HepG2 (cell line): ENCODE results near the gene RPS8. TPM values are rescaled to one million over a fixed set of nuclear protein-coding genes. Genes with fewer than 3 reads are reported as not detected.
A peak's percentile ranks its signal among the peaks of the same experiment; 100 is the strongest.

Experiments used
- AHR ChIP-seq: IDR thresholded peaks from 2 replicates; pipeline ENCODE4 v1.6.1; 2018; ENCODE audit warnings: missing genetic modification reagents, missing compliant biosample characterization
- ATRX ChIP-seq: sonication (generic); formaldehyde crosslinking; IDR thresholded peaks from 2 replicates; pipeline ENCODE4 v1.4.0; 2020; ENCODE audit warnings: missing genetic modification reagents, borderline replicate concordance
- ETV6 ChIP-seq: sonication (generic); formaldehyde crosslinking; conservative IDR thresholded peaks from 2 replicates; pipeline ENCODE4 v1.4.0; 2020; ENCODE audit warnings: missing genetic modification reagents
- GLI4 ChIP-seq: sonication (generic); formaldehyde crosslinking; IDR thresholded peaks from 2 replicates; pipeline ENCODE4 v1.5.1; 2020; ENCODE audit warnings: missing genetic modification reagents, mild to moderate bottlenecking, moderate library complexity, borderline replicate concordance
- HOXD1 ChIP-seq: sonication (generic); formaldehyde crosslinking; IDR thresholded peaks from 2 replicates; pipeline ENCODE4 v1.5.0; 2020; ENCODE audit warnings: missing genetic modification reagents
- KAT2B ChIP-seq: fragments of 150-350 bp; IDR thresholded peaks from 2 replicates; pipeline ENCODE4 v1.6.1; 2014; ENCODE audit warnings: low read depth, low read length, borderline replicate concordance
- KMT2B ChIP-seq: IDR thresholded peaks from 2 replicates; pipeline ENCODE4 v1.6.1; 2016; ENCODE audit warnings: missing genetic modification reagents, missing compliant biosample characterization
- MBNL3 ChIP-seq: fragments of 250-450 bp; sonication (Bioruptor Pico); conservative IDR thresholded peaks from 2 replicates; pipeline ENCODE4 v1.8.0; 2022; ENCODE audit warnings: mild to moderate bottlenecking, inconsistent platforms
- MLLT10 ChIP-seq: sonication (generic); formaldehyde crosslinking; IDR thresholded peaks from 2 replicates; pipeline ENCODE4 v1.4.0; 2020; ENCODE audit warnings: missing genetic modification reagents
- NR1H2 ChIP-seq: sonication (generic); formaldehyde crosslinking; IDR thresholded peaks from 2 replicates; pipeline ENCODE4 v1.8.1; 2022; ENCODE audit warnings: low read depth, missing genetic modification reagents, borderline replicate concordance
- PPARG ChIP-seq: conservative IDR thresholded peaks from 2 replicates; pipeline ENCODE4 v1.6.1; 2016; ENCODE audit warnings: missing biosample characterization, missing genetic modification reagents
- REPIN1 ChIP-seq: sonication (generic); formaldehyde crosslinking; IDR thresholded peaks from 2 replicates; pipeline ENCODE4 v1.8.0; 2022; ENCODE audit warnings: missing genetic modification reagents, low read depth, mild to moderate bottlenecking, borderline replicate concordance
- ZBTB2 ChIP-seq: sonication (generic); formaldehyde crosslinking; IDR thresholded peaks from 2 replicates; pipeline ENCODE4 v1.8.0; 2022; ENCODE audit warnings: low read depth, missing genetic modification reagents
- ZIK1 ChIP-seq: sonication (generic); formaldehyde crosslinking; IDR thresholded peaks from 2 replicates; pipeline ENCODE4 v1.5.0; 2020; ENCODE audit warnings: mild to moderate bottlenecking, low read depth, missing genetic modification reagents, borderline replicate concordance
- ZNF30 ChIP-seq: sonication (generic); formaldehyde crosslinking; IDR thresholded peaks from 2 replicates; pipeline ENCODE4 v1.5.0; 2020; ENCODE audit warnings: mild to moderate bottlenecking, missing genetic modification reagents
- ZNF512 ChIP-seq: sonication (generic); formaldehyde crosslinking; IDR thresholded peaks from 2 replicates; pipeline ENCODE4 v1.4.0; 2020; ENCODE audit warnings: mild to moderate bottlenecking, missing genetic modification reagents
- ZNF614 ChIP-seq: IDR thresholded peaks from 2 replicates; pipeline ENCODE4 v1.6.1; 2018; ENCODE audit warnings: missing biosample characterization, missing genetic modification reagents, inconsistent platforms, borderline replicate concordance
- ZNF660 ChIP-seq: sonication (generic); formaldehyde crosslinking; IDR thresholded peaks from 2 replicates; pipeline ENCODE4 v1.5.1; 2020; ENCODE audit warnings: mild to moderate bottlenecking, low read depth, missing genetic modification reagents, borderline replicate concordance
- polyA plus RNA-seq, 8 experiments: library from polyadenylated mRNA; depleted of rRNA in 3 of 8; stranded (reverse) in 7 of 8; unstranded in 1 of 8; fragments of >200 nt; fragmentation: Illumina TruSeq in 4 of 8; extraction: Trizol in 4 of 8; gene quantifications; 2 replicates each; pipeline versions ENCODE4 v1.2.1 to v1.2.3, GENCODE V29; 2011 to 2016; ENCODE audit warnings: low read depth in 4 of 8, missing spikeins in 1 of 8, mixed read lengths in 1 of 8; ENCODE audit not compliant: insufficient read depth in 1 of 8
- total RNA-seq, 5 experiments: library from RNA; depleted of rRNA; stranded (reverse); fragments of >200 nt; fragmentation: Illumina TruSeq; extraction: Trizol; gene quantifications; 2 replicates each; pipeline ENCODE4 v1.2.3, GENCODE V29; 2016; ENCODE audit warnings: low read depth in 1 of 5
- TF ChIP-seq, protein P1 (sequence below): sonication (generic); formaldehyde crosslinking; IDR thresholded peaks from 2 replicates; pipeline ENCODE4 v1.5.1; 2020; ENCODE audit warnings: mild to moderate bottlenecking, missing genetic modification reagents, borderline replicate concordance
- TF ChIP-seq, protein P2 (sequence below): sonication (generic); formaldehyde crosslinking; IDR thresholded peaks from 2 replicates; pipeline ENCODE4 v1.5.0; 2020; ENCODE audit warnings: missing genetic modification reagents, mild to moderate bottlenecking, borderline replicate concordance

RPS8 gene
- total and polyA plus RNA-seq, 2 of the 13 experiments (the other 11 are each of a cell fraction or from before 2014, with no cell fraction given), result 2,628 to 2,822 TPM

DNA sequence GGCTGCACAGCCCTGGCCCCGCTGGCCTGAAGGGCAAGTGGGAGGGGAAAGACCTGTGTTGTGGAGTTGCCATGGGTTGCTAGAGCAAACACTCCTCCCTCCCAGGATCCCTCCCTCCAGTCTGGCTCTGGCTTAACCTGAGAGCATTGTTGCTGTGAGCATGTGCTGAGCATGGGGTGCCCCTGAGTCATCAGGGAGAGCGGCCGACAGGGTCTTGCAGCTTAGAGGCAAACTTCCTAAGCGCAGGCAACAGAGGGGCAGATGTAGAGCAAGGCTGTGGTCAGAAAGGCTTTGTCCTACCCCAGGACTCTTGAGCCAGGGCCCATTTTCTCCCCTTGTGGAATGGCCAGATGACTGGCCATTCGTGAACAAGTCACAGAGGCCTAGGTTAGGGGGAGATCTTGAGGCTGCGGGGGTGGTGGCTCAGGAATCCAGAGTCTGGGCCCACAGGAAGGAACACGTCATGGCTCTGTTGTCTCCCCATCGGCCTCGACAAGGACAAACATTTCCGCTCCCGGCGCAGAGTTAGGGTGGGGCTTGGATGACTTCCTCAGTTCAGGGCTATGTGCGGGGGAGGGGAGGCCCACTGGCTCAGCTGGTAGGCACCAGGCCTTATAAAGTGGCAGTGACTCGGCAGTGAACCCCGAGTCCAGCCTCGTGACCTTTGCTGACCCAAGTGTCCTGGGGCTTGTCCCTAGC is 32.2 kb downstream of the RPS8 start (continued):
- TF ChIP-seq MLLT10 (CRISPR knock-in tag) (no peak), NR1H2 (CRISPR knock-in tag) (peak; percentile 47; the same call in 1 of the 2 replicates), ZIK1 (CRISPR knock-in tag) (no peak), KAT2B (no peak), KMT2B (CRISPR knock-in tag) (no peak; the same call in 1 of the 2 replicates), ZBTB2 (CRISPR knock-in tag) (no peak), HOXD1 (CRISPR knock-in tag) (0 out of 2 replicates have a peak, but pooled peaks have one; percentile 41), ZNF512 (CRISPR knock-in tag) (peak; percentile 47; the same call in 1 of the 2 replicates), PPARG (CRISPR knock-in tag) (no peak), ZNF660 (CRISPR knock-in tag) (no peak), AHR (CRISPR knock-in tag) (no peak; the same call in 1 of the 2 replicates), ATRX (CRISPR knock-in tag) (no peak), ETV6 (CRISPR knock-in tag) (0 out of 2 replicates have a peak, but pooled peaks have one; percentile 11), MBNL3 (no peak), REPIN1 (peak; percentile 72), ZNF30 (CRISPR knock-in tag) (peak; percentile 41; the same call in 1 of the 2 replicates), ZNF614 (CRISPR knock-in tag) (peak; percentile 73; the same call in 1 of the 2 replicates), GLI4 (CRISPR knock-in tag) (no peak)
- TF ChIP-seq, protein P1, sequence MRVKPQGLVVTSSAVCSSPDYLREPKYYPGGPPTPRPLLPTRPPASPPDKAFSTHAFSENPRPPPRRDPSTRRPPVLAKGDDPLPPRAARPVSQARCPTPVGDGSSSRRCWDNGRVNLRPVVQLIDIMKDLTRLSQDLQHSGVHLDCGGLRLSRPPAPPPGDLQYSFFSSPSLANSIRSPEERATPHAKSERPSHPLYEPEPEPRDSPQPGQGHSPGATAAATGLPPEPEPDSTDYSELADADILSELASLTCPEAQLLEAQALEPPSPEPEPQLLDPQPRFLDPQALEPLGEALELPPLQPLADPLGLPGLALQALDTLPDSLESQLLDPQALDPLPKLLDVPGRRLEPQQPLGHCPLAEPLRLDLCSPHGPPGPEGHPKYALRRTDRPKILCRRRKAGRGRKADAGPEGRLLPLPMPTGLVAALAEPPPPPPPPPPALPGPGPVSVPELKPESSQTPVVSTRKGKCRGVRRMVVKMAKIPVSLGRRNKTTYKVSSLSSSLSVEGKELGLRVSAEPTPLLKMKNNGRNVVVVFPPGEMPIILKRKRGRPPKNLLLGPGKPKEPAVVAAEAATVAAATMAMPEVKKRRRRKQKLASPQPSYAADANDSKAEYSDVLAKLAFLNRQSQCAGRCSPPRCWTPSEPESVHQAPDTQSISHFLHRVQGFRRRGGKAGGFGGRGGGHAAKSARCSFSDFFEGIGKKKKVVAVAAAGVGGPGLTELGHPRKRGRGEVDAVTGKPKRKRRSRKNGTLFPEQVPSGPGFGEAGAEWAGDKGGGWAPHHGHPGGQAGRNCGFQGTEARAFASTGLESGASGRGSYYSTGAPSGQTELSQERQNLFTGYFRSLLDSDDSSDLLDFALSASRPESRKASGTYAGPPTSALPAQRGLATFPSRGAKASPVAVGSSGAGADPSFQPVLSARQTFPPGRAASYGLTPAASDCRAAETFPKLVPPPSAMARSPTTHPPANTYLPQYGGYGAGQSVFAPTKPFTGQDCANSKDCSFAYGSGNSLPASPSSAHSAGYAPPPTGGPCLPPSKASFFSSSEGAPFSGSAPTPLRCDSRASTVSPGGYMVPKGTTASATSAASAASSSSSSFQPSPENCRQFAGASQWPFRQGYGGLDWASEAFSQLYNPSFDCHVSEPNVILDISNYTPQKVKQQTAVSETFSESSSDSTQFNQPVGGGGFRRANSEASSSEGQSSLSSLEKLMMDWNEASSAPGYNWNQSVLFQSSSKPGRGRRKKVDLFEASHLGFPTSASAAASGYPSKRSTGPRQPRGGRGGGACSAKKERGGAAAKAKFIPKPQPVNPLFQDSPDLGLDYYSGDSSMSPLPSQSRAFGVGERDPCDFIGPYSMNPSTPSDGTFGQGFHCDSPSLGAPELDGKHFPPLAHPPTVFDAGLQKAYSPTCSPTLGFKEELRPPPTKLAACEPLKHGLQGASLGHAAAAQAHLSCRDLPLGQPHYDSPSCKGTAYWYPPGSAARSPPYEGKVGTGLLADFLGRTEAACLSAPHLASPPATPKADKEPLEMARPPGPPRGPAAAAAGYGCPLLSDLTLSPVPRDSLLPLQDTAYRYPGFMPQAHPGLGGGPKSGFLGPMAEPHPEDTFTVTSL, result peak; percentile 80
- TF ChIP-seq, protein P2, sequence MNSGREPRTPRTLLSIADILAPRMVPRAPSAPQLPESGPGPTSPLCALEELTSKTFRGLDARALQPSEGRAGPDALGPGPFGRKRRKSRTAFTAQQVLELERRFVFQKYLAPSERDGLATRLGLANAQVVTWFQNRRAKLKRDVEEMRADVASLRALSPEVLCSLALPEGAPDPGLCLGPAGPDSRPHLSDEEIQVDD (CRISPR knock-in tag), result no peak
